Vagina (tissue), 2 donors: ENCODE results near the gene GNAT2. TPM values are rescaled to one million over a fixed set of nuclear protein-coding genes. Genes with fewer than 3 reads are reported as not detected.

Experiments
- DNase-seq, 2 donors: peaks; one replicate each; pipeline ENCODE4 v3.0.0-alpha.2; 2017; ENCODE audit errors: extremely low spot score in 2 of 2
- H3K27ac ChIP-seq: fragments of 200-600 bp; sonication (generic); one replicate; pipeline ENCODE4 v1.5.1; 2019
- H3K27me3 ChIP-seq: fragments of 200-600 bp; sonication (generic); one replicate; pipeline ENCODE4 v1.5.1; 2019
- H3K36me3 ChIP-seq, 2 donors: fragments of 200-600 bp; sonication (generic); one replicate each; pipeline ENCODE4 v1.5.1; 2017 to 2019
- H3K4me1 ChIP-seq: fragments of 200-600 bp; sonication (generic); one replicate; pipeline ENCODE4 v1.5.1; 2019
- H3K4me3 ChIP-seq, 2 donors: fragments of 200-600 bp; sonication (generic); 1 replicate in 1 of 2; 2 replicates in 1 of 2; pipeline ENCODE4 v1.5.1; 2016 to 2019
- H3K9me3 ChIP-seq: fragments of 200-600 bp; sonication (generic); one replicate; pipeline ENCODE4 v1.5.1; 2019
- POLR2A ChIP-seq, 2 donors: fragments of 450-650 bp; IDR thresholded peaks; one replicate each; pipeline ENCODE4 v1.6.1; 2017; ENCODE audit warnings: antibody characterized with exemption in 2 of 2, mild to moderate bottlenecking in 2 of 2, moderate library complexity in 2 of 2
- POLR2AphosphoS5 ChIP-seq, 2 donors: sonication (generic); formaldehyde crosslinking; IDR thresholded peaks; one replicate each; pipeline ENCODE4 v1.9.0; 2017; ENCODE audit warnings: antibody characterized with exemption in 2 of 2, mild to moderate bottlenecking in 2 of 2, low read depth in 1 of 2; ENCODE audit not compliant: insufficient read depth in 1 of 2
- intact Hi-C: fragments of 100-400 bp; cut with DNase I; formaldehyde crosslinking; loops from one replicate; pipeline ENCODE4 v1.15.1; 2023
- total RNA-seq: library from RNA; depleted of rRNA; stranded (reverse); fragments of >200 nt; gene quantifications from one replicate; pipeline ENCODE4 v1.2.3, GENCODE V29; 2016
- TF ChIP-seq, protein P1 (sequence below), 3 experiments: fragments of 450-650 bp in 2 of 3; fragments of 200-600 bp in 1 of 3; sonication (generic) in 1 of 3; IDR thresholded peaks; one replicate each; pipeline ENCODE4 v1.5.1; 2017 to 2019; ENCODE audit warnings: antibody characterized with exemption in 3 of 3, mild to moderate bottlenecking in 2 of 3, moderate library complexity in 2 of 3

The GNAT2 gene
- total RNA-seq, 1 donor from 2014 or later, result not detected

DNA sequence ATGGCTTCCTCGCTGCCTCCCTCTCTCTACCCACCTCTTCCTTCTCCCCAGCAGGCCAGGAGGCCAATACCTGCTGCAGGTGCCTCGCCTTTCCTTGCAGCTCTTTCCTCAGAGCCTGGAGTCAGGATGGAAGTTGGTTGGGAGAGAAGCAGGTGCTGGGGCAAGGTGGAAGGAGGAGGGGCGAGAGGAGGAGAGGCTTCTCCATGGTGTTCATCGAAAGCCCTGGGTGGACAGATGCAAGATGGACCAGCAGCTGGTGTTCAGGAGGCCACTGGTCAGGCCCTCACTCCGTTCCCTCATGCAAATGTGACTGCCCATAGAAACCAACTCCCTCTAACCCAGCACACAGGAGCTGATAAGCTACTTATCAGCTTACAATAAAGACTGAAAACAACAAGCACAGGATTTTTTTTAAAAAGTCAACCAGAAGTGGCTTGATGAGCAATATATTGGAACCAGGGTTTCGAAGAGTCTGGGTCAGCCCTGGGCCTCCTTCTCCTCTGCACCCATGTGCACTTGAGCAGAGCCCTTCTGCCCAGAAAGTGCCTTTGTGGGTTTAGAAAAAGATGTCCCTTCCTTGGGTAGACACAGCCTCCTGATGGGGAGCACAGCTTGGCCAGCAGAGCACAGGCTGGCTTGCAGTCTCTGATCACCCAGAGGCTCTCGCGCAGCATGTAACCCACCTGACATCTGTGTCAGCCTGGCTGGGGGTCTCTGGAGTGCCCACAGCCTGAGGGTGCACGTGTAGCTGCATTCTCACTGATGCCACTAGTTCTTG is 19.8 kb upstream of the GNAT2 start:
- H3K9me3 ChIP-seq, result no peaks in the 10 kb centered on the region
- intact Hi-C loops, result loop anchor here (10.0 kb wide), 1 partner anchor 346 kb away; the partner anchor contains the start of gene AHCYL1

DNA sequence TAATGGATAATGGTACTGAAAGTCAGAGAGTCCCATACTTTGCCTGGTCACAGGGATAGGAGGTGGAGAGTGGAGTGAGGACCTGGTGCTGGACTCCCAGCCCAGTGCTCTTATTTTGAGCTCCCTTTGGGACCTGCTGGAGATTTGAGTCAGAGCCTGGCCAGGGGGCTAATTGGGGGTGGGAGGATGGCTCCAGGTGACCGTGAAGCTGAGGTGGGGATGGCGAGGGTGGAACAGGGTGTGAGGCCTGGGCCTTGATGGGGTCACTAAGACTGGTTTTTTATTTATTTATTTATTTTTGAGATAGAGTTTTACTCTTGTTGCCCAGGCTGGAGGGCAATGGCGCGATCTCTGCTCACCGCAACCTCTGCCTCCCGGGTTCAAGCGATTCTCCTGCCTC is 18.0 kb upstream of the GNAT2 start:
- no peaks in the 10 kb centered on the region for H3K36me3 ChIP-seq
- DNase-seq, result peak; percentile 40 to 71
- no peak overlapping the region for H3K27ac ChIP-seq
- no peaks in the 10 kb centered on the region for H3K9me3 ChIP-seq
- no peak overlapping the region for H3K4me3 ChIP-seq
- TF ChIP-seq POLR2AphosphoS5 (IDR thresholded peaks at IDR 0.05; ENCODE audit: insufficient read depth in 1 of 2, low read depth in 1 of 2) (no peak), POLR2A (IDR thresholded peaks at IDR 0.05) (no peak)
- TF ChIP-seq, protein P1, sequence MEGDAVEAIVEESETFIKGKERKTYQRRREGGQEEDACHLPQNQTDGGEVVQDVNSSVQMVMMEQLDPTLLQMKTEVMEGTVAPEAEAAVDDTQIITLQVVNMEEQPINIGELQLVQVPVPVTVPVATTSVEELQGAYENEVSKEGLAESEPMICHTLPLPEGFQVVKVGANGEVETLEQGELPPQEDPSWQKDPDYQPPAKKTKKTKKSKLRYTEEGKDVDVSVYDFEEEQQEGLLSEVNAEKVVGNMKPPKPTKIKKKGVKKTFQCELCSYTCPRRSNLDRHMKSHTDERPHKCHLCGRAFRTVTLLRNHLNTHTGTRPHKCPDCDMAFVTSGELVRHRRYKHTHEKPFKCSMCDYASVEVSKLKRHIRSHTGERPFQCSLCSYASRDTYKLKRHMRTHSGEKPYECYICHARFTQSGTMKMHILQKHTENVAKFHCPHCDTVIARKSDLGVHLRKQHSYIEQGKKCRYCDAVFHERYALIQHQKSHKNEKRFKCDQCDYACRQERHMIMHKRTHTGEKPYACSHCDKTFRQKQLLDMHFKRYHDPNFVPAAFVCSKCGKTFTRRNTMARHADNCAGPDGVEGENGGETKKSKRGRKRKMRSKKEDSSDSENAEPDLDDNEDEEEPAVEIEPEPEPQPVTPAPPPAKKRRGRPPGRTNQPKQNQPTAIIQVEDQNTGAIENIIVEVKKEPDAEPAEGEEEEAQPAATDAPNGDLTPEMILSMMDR (IDR thresholded peaks at IDR 0.05), result no peak
- peaks cover 37% of the 10 kb centered on the region for H3K4me1 ChIP-seq
- intact Hi-C loops, result loop anchor here (10.0 kb wide), 1 partner anchor 347 kb away; the partner anchor contains the start of gene AHCYL1
- H3K27me3 ChIP-seq, result no peaks in the 10 kb centered on the region

More for the DNA sequence above, 19.8 kb upstream of the GNAT2 start:
- H3K27ac ChIP-seq, result no peak overlapping the region
- no peaks in the 10 kb centered on the region for H3K27me3 ChIP-seq
- peak; percentile 83 to 95 for DNase-seq
- no peak overlapping the region for H3K4me3 ChIP-seq
- no peaks in the 10 kb centered on the region for H3K36me3 ChIP-seq
- TF ChIP-seq, protein P1 (IDR thresholded peaks at IDR 0.05), result no peak
- TF ChIP-seq POLR2AphosphoS5 (IDR thresholded peaks at IDR 0.05; ENCODE audit: insufficient read depth in 1 of 2, low read depth in 1 of 2) (no peak), POLR2A (IDR thresholded peaks at IDR 0.05) (no peak)
- H3K4me1 ChIP-seq, result peaks cover 39% of the 10 kb centered on the region

DNA sequence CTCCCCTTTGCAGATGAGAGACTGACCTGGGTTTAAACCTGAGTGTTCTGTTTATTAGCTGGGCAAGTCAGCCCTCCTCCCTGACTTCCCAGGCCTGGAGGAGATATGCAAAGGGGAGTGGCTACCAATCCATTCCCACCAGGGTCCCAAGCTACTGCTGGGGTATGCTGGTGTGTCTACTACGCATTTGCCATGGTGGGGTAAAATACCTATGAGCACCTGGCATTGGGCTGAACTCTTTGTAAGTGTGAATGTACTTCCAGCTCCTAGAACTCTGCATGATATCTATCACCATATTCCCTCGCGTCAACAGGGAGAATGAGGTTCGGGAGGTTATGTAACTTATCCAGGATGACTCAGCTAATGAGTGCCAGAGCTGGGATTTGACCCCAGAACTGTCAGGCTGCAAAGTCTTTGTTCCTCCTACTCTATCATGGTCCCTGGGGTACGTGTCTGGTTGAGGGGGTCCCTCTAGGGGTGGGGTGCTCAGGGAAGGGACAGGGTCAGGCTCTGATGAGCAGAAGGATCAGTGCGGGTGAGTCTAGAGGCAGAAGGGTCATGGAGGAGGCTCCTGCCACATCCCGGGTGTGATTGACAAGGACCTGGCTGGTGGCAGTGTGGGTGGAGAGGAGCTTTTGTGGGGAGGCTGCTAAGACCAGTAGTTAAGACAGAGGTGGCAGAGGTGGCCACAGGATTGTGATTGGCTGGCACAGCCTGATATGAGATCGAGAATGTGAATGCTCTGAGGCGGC is 17.0 kb upstream of the GNAT2 start:
- Histone ChIP-seq H3K4me3 (no peak overlapping the region), H3K36me3 (peaks cover 0 to 4% of the 10 kb centered on the region in 2 donors), H3K9me3 (no peaks in the 10 kb centered on the region), H3K27me3 (no peaks in the 10 kb centered on the region), H3K27ac (peak overlapping the region; percentile 67), H3K4me1 (peaks cover 48% of the 10 kb centered on the region)
- intact Hi-C loops, result loop anchor here (10.0 kb wide), 1 partner anchor 348 kb away; the partner anchor contains the start of gene AHCYL1
- peak; percentile 70 to 86 for DNase-seq
- TF ChIP-seq POLR2AphosphoS5 (IDR thresholded peaks at IDR 0.05; ENCODE audit: insufficient read depth in 1 of 2, low read depth in 1 of 2), result peak in 1 of 2 donors; percentile 28
- no peak for TF ChIP-seq POLR2A (IDR thresholded peaks at IDR 0.05)

DNA sequence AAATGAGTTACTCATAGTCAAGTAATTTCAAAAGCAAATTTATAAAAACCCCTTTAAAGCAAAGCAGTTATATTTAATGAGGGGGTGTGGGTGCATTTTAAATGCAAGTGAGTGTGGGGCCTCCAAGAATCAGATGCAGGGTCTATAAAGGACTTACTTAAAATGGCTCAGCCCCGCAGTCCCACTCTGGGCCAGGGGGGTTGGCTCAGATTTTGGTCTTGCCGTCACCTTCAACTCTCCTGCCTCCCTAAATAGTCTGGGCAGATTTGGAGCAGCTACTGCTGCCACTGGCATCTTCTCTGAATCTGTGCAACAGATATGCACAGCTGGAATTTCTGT is 16.4 kb upstream of the GNAT2 start:
- Histone ChIP-seq H3K27me3 (no peaks in the 10 kb centered on the region), H3K4me1 (peaks cover 49% of the 10 kb centered on the region), H3K4me3 (no peak overlapping the region), H3K9me3 (no peaks in the 10 kb centered on the region), H3K36me3 (peaks cover 0 to 9% of the 10 kb centered on the region in 2 donors), H3K27ac (peak overlapping the region; percentile 67)
- TF ChIP-seq POLR2A (IDR thresholded peaks at IDR 0.05), result no peak
- TF ChIP-seq, protein P1 (IDR thresholded peaks at IDR 0.05), result no peak
- no peak for TF ChIP-seq POLR2AphosphoS5 (IDR thresholded peaks at IDR 0.05; ENCODE audit: insufficient read depth in 1 of 2, low read depth in 1 of 2)
- peak in 1 of 2 donors; percentile 55 for DNase-seq
- intact Hi-C loops, result loop anchor here (10.0 kb wide), 1 partner anchor 349 kb away; the partner anchor contains the start of gene AHCYL1
